Stimulated activated CD8-positive, alpha-beta memory T cell treated with anti-CD3 and anti-CD28 coated beads, Interleukin-15, amount 100 ng/mL, for 4 hours (primary cell): ENCODE data around the gene TMEM63C.

Experiments
- DNase-seq, 2 donors: peaks; one replicate each; pipeline ENCODE4 v3.0.0-alpha.2; 2020; ENCODE audit warnings: low read depth in 2 of 2

The TMEM63C gene

GRCh38 chr14:77221241-77221871, 39.8 kb downstream of the TMEM63C start:
- no peak for DNase-seq

DNA sequence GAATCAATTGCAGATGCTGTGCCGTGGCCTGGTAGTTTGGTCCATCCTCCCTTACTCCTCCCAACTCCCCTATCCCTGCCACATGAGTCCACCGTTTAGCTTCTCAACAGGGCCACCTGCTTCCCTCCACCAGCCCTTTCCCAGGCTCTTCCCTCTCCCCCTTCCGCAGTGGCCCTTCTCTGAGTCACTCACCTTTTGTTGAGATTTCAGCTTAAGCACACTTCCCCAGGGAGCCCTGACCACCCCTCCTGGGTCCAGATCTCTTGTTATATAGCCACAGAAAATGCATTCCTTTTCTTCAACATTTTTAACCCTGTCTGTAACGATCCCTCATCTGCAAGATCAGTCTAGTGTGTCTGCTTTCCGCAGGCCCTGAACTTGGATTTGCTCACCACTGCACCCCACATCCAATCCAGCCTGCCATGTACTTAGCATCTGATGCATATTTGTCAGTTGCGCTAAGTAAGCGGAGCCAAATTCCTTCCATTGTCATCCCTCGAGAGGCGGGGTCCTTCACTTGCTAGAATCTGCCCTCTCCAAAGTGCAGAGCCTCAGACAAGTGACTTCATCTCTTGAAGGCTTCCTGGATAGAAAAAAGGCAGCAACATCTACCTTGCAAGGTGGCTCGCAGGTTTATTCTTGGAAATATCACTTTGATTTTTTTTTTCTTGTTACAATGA, 41.1 kb downstream of the TMEM63C start:
- DNase-seq = no peak

DNA sequence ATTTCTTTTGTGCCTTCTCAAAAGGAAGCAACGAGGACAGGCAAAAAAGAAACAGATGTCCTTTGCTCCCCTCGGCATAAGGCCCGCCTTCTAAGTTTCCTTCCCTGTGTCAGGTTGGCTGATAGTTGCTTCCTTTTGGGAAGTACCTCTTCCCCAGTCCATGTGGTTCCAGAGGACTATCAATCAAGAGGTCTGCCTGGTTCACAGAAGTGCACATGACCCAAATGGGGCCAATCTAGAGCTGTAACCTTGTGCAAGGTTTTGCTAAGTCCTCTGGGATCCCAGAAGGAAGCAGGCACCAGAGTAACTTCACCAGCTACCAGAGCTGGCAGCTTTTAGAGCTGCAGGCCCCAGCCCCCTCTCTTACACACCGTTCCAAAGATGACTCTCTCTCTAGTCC, 42.6 kb downstream of the TMEM63C start:
- no peak for DNase-seq

DNA sequence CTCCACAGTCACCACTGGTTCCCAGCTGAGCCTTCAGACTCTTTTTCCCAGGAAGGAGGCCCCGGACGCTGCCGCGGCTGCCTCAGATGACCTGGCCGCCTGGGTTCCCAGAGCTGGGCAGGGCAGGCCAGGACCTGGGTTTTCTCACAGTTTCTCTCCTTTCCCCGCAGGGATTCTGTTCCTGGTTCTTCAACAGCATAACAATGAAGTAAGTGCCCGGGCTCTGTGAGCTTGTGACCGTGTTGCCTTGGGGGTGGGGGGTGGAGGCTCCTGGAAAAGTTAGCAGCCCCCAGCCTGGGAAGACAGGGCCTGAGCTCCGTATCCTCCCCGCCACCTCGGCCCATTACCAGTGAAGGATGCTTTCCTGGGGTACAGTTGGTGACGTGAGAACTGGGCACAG, 43.7 kb downstream of the TMEM63C start:
- DNase-seq = no peak

DNA sequence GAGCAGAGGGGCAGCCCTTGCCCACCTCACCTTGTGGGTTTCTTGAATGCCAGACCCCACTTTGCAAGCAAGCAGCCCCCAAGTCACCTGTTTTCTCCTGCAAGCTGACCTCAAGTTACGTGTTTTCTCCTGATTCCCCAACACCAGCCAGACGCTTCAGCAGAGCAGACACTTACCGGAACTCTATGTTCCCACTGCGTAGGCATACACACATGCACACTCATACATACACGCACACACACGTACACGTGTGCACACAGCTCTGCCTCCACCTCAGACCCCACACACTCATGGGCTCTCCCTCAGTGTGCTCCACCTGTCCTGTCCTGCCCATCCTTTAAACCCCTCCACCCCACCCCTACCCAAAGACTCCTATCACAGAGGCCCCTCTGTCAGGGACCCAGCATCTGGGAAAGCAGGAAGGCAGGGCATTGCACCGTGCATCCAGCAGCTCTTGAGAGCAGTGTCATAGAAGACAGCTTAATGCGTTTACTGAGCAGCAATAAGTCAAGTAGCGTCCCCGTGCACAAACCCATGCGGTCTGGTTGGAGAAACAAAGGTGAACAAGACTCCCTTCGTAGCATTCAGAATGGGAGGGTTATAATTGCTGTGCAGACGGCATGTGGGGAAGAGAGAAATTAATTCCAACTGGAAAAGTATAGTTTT, 44.4 kb downstream of the TMEM63C start:
- DNase-seq = no peak

- no peak for DNase-seq
Measured at GRCh38 chr14:77228056-77228455, 46.5 kb downstream of the TMEM63C start.

DNA sequence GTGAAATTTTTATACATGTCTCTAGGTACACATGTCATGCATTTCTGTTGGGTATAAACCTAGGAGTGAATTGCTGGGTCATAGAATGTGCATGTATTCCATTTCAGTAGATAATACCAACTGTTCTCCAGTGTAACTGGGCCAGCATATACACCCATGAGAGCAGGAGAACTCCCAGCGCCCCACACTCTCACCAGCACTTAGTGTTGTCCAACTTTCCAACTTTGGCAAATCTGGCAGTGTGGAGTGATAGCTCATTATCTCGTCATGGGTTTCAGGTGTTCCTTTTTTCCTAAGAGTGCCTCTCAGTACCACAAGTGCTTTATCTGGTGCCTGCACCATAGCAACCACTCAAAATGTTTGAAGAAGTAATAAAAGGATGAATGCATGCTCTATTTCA, 49.3 kb downstream of the TMEM63C start:
- no peak for DNase-seq

GRCh38 chr14:77231721-77232120, 50.1 kb downstream of the TMEM63C start:
- DNase-seq = no peak

- DNase-seq = no peak
Measured at GRCh38 chr14:77236814-77237213, 55.2 kb downstream of the TMEM63C start.

DNA sequence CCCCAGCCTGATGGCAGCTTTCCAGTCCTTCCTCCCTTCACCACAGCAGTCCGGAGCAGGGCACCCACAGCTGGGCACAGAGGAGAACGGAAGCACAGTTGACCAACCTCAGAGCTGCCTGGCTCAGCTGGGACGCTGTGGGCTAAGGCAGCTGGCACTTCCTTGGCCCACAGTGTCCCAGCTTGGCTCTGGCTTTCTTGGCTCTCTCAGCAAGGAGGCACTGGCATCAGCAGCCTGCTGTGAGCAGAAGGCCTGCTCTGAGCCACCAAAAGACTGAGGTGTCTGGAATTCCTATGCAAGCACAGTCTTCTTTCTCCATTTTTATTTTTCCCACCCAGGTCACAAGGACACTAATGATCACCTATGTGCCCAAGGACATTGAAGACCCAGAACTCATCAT, 56.8 kb downstream of the TMEM63C start:
- DNase-seq = no peak

- no peak for DNase-seq
Measured at GRCh38 chr14:77238996-77239395, 57.4 kb downstream of the TMEM63C start.

- DNase-seq = no peak
Measured at GRCh38 chr14:77239412-77239811, 57.8 kb downstream of the TMEM63C start.

DNA sequence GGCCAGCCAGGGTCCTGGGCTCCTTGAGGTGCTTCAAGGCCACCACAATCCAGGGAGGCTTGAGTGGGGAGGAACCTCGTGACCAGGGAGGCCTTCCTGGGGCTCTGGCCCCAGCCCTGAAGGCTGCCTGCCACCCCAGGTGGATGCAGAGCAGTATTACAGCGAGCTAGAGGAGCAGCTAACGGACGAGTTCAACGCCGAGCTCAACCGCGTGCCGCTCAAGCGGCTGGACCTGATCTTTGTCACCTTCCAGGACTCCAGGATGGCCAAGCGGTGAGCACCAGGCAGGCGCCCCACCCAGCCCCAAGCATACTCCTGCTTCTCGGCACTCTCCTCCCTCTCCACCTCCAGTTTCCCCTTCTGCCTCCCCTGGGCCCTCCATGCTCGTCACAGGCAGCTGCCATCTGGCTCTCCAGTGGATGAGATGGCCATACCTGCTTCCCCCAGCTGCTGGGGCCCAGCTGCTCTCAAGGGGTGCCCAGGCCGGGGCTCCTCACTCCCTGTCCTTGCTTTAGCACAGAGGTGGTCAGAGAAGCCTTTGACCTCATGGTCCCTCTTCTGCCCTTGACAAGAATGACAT, 58.8 kb downstream of the TMEM63C start:
- no peak for DNase-seq

- no peak for DNase-seq
Measured at GRCh38 chr14:77241955-77242354, 60.4 kb downstream of the TMEM63C start.

DNA sequence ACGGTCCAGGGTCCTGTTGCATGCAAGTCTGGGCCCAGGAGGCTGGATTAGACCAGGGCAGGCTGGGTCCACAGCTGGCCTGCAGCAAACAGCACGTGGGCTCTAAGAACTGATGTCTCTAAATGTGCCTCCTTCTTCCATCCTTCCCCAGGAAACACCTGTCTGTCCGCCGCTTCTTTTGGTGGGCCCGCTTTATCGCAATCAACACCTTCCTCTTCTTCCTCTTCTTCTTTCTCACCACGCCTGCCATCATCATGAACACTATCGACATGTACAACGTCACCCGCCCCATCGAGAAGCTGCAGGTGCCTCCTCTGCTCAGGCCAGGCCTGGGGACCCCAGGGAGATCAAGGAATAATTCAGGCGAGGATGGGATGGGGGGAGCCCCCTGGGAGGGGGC, 61.2 kb downstream of the TMEM63C start:
- no peak for DNase-seq

GRCh38 chr14:77243853-77244252, 62.3 kb downstream of the TMEM63C start:
- DNase-seq = no peak

- no peak for DNase-seq
Measured at GRCh38 chr14:77245820-77246219, 64.2 kb downstream of the TMEM63C start.

DNA sequence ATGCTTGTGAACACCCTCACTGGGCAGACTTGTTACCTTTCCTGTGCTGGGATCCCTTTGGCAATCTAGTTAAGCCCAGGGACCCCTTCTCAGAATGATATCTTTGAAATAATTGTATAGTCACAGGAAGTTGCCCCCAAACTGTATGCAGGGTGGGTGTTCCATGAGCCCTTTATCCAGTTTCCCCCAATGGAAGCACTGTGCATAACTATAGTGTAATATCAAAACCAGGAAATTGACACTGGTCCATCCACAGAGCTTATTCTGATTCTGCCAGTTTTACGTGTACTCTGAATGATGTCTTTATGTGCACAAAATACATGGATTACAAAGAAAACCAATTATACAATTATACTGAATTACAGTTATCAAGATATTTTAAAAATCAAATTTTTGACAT, 65.2 kb downstream of the TMEM63C start:
- no peak for DNase-seq

- no peak for DNase-seq
Measured at GRCh38 chr14:77248666-77249065, 67.1 kb downstream of the TMEM63C start.

DNA sequence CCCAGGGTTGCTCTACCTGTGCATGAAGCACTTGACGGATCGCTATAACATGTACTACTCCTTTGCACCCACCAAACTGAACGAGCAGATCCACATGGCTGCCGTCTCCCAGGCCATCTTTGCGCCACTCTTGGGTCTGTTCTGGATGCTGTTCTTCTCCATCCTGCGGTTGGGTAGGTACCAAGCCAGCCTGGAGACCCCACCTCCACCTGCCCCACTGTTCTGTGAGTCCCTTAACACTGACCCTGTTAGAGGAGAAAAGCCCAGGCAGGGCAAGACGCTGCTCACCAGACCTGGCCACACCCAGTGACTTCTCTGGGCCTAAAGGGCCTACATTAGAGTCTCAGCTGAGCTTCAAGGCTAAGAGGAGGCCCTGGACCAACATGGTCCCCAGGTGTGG, 67.7 kb downstream of the TMEM63C start:
- no peak for DNase-seq

DNA sequence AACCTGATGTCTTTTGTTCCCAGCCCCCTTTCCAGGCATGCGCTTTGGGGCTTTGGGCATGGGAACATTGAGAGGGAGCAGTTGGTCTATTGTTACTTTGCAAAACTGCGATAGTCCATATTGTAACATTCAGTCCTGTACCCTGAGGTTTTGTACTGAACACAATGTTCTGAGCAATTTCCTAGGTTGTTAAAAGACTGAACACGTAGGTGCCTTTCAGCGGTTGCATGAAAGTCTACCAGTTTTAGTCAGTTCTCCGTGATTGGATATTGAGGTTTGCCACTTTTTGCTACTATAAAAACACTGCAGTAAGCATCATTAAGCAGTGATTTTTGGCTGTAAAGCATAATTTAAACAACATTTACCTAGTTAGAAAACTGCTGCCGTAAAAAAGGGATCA, 69.3 kb downstream of the TMEM63C start:
- no peak for DNase-seq

- DNase-seq = no peak
Measured at GRCh38 chr14:77251870-77252269, 70.3 kb downstream of the TMEM63C start.
